Measurements from ENCODE around the gene MINDY4.

The MINDY4 gene

DNA sequence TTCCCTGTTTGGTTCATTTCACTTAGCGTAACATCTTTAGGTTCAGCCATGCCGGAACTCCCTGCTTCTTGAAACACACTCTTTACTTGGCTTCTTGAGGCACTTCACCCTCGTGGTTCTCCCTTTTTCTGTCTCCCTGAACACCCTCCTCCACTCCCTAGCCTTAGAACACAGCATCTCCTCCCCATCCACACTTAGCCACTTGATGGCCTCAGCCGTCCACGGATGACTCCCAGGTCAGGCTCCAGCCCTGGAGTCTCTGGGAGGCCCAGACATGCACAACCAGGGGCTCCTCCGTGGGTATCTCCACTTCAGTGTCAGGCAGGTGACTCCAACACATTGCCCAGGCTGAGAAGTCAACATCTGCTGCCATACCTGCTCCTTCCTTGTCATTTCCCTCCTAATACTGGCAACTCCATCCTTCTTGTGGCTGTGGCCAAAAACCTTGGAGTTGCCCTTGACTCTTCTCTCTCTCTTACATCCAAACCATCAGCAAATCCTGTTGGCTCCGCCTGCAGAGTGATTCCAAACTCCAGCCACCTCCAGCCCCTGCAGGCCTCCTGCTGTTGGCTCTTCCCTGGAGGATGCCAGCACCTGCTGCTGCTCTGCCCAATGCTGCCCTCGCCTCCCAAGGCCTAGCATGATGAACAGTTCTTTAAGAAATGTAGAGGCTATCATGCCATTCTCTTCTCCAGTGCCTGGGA, 27.7 kb upstream of the MINDY4 start:
- no peak for DNase-seq (ENCODE audit: low read depth)

DNA sequence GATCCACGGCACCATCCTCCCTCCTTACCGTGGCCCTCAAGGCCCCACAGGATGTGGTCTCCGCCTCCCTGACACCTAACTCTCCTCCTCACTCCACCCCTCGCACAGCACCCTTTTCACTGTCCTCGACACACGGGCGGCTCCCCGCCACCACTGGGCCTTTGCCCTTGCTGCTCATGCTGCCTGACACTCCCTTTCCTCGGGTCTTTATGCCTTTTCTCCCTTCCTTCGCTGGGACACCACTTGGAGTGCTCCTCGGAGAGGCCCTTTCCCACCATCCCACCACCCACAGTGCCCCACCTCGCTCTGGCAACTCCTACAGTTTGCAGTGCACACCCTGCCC, 27.2 kb upstream of the MINDY4 start:
- DNase-seq (ENCODE audit: low read depth) = no peak

DNA sequence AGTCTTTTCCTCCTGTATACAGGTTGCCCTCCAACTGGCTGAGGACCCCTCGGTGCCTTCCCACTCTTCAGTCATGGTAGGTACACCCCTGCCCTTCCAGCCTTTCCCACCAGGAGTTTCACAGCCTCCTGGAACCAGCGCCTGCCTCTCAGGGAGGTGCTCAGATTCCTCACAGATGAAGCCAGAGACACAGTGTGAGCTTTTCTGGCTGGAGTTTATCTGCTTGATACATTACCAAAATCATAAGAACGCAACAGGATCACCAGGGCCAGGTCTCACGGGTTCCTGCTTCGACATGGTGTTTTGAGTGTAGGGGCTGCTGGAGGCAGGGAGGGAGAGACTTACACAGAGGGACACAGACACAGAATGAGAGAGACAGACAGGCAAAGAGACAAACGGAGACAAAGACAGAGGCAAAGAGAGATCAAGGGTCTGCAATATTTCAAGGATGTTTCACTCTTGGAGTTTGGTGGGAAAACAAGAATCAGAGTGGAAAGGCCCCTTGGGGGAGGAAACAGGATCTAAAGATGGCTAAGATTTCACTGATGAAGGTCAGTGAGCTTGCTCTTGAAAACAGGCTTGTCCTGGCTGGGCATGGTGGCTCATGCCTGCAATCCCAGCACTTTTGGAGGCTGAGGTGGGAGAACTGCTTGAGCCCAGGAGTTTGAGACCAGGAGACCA, 25.8 kb upstream of the MINDY4 start:
- DNase-seq (ENCODE audit: low read depth) = no peak

DNA sequence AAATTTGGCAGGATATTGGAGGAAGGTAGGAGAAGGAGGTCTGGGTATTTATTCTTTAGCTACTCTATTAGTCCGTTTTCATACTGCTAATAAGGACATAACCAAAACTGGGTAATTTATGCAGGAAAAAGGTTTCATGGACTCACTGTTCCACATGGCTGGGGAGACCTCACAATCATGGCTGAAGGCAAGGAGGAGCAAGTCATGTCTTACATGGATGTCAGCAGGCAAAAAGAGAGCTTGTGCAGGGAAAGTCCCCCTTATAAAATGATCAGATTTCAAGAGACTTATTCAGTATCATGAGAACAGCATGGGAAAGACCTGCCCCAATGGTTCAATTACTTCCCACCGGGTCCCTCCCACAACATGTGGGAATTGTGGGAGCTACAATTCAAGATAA, 21.2 kb upstream of the MINDY4 start:
- DNase-seq (ENCODE audit: low read depth) = no peak

- DNase-seq (ENCODE audit: low read depth) = no peak
These were observed 20.2 kb upstream of the MINDY4 start for GRCh38 chr7:30750683-30751650.

GRCh38 chr7:30751696-30752273, 19.4 kb upstream of the MINDY4 start, which contains the start of gene INMT:
Gene INMT, plus strand, starts transcription at chr7:30752135. Its CDS starts 16 bp downstream, at chr7:30752151.
- DNase-seq (ENCODE audit: low read depth) = no peak

DNA sequence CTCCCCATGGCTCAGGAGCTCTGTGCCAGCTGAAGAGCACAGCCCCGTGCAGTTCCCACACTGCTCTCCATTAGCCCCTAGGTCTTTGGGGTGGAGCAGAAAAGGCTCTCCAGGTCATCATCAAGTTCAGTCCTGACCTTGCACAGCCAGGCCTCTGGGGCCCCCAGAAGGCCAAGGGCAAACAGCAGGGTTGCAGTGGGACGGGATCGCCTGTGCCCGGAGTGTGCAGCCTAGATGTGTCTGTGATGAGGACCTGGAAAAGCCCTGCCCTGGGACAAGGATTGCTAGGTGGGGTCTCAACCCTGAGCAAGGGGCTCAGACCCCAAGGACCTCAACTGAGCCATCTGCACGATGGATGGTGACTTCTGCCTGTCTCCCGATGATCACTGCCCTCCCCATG, 18.7 kb upstream of the MINDY4 start:
- DNase-seq (ENCODE audit: low read depth) = no peak

DNA sequence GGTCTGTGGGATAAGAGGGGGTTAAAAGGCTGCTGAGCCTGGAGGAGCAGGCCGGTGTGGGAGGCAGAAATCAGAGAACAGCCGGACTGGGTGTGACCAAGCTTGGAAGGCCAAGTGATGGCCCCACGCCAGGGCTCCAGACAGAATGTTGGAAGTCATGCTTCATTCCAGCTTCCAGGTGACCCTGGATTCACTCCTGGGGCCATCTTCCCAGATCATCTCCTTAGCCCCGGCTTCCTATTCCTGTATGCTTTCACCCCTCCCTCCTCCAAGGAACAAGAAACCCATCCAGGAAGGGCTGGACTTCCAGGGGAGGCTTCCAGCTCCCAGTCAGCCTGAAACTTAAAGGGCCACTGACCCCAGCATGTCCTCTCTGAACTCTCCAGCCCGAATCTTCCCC, 18.2 kb upstream of the MINDY4 start:
- no peak for DNase-seq (ENCODE audit: low read depth)

DNA sequence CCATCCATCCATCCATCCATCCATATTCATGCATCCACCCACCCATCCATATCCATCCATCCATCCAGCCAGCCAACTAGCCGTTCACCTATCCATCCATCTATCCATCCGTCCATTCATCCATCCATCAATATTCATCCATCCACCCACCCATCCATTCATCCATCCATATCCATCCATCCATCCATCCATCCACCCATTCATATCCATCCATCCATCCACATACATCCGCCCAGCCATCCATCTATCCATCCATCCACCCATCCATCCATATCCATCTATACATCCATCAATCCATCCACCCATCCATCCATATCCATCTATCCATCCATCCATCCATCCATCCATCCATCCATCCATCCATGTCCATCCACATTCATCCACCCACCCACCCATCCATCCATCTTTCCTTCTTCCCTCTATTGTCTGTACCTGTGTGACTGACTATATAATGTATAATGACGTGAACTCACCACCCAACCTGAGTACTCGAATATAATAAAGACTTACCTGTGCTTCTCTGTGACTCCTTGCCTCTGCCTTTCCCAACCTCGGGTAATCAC, 16.8 kb upstream of the MINDY4 start:
- no peak for DNase-seq (ENCODE audit: low read depth)

GRCh38 chr7:30755384-30756154, 15.6 kb upstream of the MINDY4 start:
- no peak for DNase-seq (ENCODE audit: low read depth)

DNA sequence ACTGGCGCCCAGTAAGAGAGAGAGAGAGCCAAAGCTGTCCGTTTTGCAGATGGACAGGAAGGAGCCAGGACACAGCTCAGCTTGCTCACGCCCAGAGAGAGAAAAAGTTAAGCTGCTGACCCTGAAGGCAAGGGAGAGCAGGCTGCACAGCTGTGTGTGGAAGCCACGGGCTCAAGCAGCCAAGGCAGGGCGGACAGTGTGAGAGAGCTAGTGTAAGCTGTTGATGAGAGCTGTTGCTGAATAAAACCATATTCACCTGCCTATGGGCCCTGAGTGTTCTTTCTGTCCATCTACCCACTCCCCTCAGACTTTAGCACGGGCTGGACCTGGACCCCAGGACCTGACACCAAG, 13.9 kb upstream of the MINDY4 start:
- no peak for DNase-seq (ENCODE audit: low read depth)

GRCh38 chr7:30760514-30761213, 10.6 kb upstream of the MINDY4 start:
- no peak for DNase-seq (ENCODE audit: low read depth)

DNA sequence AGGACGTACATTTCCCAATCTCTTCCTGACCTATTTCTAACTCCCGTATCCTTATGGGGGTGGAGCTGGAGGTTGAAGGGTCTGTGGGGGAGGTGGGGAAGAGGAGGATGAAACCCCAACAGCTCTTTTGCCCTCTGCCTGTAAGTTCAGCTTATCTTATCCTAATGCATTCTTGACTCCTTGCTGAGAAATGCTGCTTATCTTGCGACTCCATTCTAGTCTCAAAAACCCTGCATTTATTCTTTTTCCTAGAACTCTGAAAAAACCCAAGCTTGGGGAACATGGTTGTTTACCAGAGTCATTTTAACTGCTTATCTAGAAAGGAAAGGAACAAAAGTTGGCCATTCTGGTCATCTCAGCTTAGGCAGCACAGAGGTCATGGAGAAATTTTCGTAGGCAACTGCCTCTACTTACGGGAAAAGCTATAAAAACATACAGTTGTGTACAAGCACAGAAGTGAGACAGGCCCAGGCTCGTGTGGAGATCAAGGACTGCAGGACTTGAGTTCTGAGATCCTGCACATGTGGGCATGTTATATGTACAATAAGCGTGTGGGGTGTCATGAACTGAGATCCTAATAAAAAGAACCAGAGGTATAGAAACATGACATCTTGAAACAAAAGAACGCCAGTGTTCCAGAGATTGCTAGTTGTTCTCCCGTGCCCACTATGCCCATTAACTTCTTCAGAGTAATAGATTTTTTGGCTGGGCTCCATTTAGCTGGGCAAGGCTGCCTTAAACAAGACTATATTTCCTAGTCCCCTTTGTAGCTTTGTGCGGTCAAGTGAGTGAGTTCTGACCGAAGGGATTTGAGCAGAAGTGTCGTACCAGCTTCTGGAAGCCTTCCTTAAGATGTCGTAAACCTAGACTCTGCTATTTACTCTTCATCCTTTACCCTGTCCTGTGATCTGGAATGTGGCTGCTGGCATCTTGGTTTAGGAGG, 9.7 kb upstream of the MINDY4 start:
- no peak for DNase-seq (ENCODE audit: low read depth)

DNA sequence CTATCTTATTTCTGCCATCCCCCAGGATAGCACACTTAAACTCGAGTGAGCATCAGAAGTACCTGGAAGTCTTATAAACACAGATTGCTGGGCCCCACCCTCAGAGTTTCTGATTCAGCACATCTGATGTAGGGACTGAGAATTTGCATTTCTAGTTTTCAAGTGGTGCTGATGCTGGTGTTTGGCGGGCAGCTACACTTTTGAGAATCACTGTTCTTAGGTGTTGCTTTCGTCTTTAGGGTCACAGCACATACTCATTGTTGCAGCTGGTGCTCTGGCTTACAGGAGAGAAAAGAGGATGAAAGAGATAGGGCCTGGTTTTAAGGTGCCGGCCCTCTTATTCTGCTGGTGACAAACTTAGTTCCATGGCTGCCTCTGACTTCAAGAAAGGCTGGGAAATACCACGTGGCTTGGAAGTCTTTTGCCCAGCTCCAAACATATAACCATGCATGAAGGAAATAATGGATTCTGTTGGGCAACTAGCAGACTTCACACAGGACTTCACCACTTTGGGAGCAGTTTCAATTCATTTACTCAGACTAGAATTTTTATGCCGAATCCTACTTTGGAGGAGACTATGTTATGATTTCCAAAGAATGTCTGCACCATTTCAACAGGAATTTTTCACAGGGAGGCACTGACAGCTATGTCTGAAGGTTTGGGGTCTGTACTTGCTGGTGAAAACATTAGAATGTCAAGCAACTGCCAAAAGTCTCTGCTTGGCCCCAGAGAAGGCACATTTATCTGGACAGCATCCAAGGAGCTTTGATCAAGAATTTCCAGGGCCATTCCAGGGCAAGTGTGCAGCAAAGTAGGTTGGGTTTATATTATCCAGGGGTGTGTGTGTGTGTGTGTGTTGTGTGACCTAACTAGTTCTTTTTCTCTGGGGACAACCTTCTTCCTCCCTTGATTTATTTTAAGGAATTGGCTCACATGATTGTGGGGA, 6.9 kb upstream of the MINDY4 start:
- no peak for DNase-seq (ENCODE audit: low read depth)

- DNase-seq (ENCODE audit: low read depth) = no peak
These were observed 5.8 kb upstream of the MINDY4 start for GRCh38 chr7:30765408-30765807.

GRCh38 chr7:30770845-30771173, 408 bp upstream of the MINDY4 start:
- DNase-seq (ENCODE audit: low read depth) = no peak

GRCh38 chr7:30771880-30772425, 736 bp downstream of the MINDY4 start:
- DNase-seq (ENCODE audit: low read depth) = no peak

GRCh38 chr7:30772984-30773383, 1.8 kb downstream of the MINDY4 start:
- no peak for DNase-seq (ENCODE audit: low read depth)

Measured in activated T-helper 1 cell treated with Interleukin-2 at 50 U/mL for 16 hours (primary cell).